Right renal cortex interstitium (tissue), 3 donors: ENCODE measurements around the gene HLA-DQB2. TPM values are rescaled to one million over a fixed set of nuclear protein-coding genes. Genes with fewer than 3 reads are reported as not detected.
"Not testable (repeated sequence)": the region's sequence is repeated elsewhere in the genome, so short reads cannot be mapped to it uniquely, and the experiment has no call there.

Source experiments
- DNase-seq, 3 donors: peaks; one replicate each; pipeline ENCODE4 v3.0.0-alpha.2; 2013; ENCODE audit warnings: low read depth in 3 of 3, low spot score in 2 of 3
- polyA plus RNA-seq, 3 donors: library from polyadenylated mRNA; unstranded; fragments of 120-200 nt; gene quantifications; one replicate each; pipeline ENCODE4 v1.2.1, GENCODE V29; 2013; ENCODE audit not compliant: insufficient read length in 3 of 3

The HLA-DQB2 gene
- polyA plus RNA-seq, 3 donors, result 0.72 to 1.3 TPM; not detected in 1

DNA sequence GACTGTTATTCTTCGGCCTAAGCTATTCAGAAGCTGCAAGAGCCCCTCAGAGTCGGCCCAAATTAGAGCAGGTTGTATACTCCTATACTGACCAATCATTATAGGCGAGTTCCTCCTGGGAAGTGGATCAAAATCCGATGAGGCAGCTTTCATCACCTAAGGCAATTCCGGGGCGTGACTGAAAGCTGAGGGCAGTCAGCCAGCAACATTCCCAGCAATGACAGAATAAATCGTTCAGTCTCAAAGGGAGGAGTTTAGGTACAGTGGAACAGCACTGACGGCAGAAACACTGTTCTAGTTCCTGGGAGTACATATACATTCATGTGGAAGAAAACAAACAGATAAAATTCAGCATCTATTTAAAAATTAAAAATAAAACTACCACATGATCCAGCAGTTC is 10.8 kb downstream of the HLA-DQB2 start:
- DNase-seq, result peak in 1 of 3 donors; percentile 36

DNA sequence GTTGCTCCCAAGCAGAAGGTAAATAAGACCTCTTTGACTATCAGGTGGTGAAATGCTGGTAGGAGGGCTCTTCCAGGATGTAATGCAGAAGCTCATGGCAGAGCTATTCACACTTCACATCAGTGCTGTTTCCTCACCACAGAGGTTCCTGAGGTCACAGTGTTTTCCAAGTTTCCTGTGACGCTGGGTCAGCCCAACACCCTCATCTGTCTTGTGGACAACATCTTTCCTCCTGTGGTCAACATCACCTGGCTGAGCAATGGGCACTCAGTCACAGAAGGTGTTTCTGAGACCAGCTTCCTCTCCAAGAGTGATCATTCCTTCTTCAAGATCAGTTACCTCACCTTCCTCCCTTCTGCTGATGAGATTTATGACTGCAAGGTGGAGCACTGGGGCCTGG is 17.7 kb downstream of the HLA-DQB2 start:
- not testable (repeated sequence) for DNase-seq

DNA sequence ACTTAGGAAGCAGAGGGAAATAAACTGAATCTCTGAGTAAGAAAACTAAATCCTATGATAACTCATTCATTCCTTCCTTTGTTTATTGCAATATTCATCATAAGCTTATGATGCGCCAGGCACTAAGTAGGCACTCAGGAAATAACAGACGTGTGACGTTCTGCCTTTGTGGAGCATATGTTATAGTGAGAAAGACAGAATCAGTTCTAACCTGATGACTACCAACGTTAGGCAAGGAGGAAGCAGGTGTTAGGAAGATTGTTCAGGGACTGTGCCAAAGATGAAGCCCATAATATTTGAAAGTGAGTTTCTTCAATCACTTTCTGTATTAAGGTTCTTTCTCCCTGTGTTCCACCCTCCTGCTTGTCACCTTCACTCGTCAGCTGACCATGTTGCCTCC is 18.6 kb downstream of the HLA-DQB2 start:
- DNase-seq, result no peak

DNA sequence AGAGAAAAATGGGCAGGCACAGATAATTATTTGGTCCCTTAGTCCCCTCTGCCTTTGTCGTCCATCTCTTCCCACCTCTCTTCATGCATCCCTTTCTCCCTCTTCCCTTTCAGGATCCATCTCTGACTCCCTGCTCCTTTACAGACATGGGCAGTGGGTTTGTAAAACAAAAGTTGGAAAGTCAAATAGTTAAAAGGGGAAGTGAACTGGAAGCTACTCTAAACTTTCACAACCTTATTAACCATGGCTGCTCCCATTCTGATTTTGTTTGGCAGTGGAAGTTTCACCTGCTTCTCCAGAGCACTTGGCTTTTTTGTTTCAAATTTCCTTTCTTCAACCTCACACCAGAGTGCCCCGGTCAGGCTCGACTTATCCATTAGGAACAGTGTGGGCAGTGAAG is 21.0 kb downstream of the HLA-DQB2 start:
- DNase-seq, result no peak

DNA sequence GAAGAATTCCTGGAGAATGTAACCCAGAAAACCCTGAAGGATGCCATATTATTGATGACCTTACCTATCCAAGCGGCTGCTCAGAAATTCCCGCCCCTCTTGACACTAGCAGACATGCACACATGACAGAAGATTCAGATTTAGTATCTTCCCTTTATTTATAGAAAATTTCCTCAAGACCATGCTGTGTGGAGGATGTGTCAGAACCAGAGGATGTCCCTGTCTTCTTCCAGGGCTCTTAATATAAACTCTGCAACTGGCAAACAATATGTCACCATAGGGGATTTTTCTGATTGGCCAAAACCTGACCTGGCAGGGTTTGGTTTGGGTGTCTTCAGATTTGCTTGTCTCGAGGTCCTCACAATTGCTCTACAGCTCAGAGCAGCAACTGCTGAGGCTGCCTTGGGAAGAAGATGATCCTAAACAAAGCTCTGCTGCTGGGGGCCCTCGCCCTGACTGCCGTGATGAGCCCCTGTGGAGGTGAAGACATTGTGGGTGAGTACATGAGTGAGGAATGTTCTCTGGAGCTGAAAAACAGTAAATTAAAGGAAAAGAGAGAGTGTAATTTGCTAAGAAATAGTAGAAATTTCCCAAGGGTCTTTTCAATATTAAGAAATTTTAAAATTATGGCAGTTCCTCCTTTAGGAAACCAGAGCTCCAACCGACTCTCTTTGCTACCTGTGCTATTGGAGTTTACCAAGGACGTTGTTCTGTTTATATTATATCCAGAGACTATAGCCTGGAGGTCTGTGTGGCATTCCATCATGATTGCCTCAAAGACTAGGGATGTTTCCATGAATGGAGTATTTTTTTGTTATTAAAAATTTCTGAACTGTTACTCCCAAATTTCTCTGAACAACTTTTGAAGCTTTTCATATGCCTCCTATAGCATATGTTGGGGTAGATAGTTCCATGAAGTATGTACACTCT is 22.0 kb downstream of the HLA-DQB2 start, which contains the start of gene HLA-DQA2:
HLA-DQA2 (plus strand) TSS at position 361 of the 930 bp plus-strand sequence; CDS start at position 414, 53 bp downstream.
- DNase-seq, result no peak

DNA sequence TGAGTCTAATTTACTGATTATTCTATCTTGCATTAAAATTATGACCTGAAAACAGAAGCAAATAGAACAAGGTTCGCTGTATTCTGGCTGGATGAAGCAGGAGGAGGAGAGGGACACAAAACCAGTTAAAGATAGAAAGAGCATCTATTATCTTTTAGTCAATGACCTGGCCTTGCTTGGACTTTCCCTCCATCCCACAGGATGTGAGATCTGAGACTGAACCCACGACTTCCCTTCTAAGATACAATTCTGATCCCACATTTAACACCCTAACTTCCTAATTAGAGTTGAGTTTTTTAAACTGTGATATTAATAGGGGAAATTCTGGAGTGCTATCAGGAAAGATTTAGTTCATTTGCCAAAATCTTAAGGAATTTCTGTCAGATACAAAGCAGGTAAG is 25.2 kb downstream of the HLA-DQB2 start:
- no peak for DNase-seq

DNA sequence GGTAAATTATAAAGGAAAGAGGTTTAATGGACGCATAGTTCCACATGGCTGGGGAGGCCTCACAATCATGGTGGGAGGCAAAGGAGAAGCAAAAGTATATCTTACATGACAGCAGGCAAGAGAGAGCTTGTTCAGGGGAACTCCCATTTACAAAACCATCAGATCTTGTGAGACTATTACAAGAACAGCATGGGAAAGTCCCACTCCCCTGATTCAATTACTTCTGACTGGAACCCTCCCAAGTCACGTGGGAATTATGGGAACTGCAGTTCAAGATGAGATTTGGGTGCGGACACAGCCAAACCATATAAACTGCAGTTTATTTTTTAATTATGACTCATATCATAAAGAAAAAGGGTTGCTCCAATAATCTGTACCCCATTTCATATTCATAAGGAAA is 44.5 kb downstream of the HLA-DQB2 start:
- no peak for DNase-seq

DNA sequence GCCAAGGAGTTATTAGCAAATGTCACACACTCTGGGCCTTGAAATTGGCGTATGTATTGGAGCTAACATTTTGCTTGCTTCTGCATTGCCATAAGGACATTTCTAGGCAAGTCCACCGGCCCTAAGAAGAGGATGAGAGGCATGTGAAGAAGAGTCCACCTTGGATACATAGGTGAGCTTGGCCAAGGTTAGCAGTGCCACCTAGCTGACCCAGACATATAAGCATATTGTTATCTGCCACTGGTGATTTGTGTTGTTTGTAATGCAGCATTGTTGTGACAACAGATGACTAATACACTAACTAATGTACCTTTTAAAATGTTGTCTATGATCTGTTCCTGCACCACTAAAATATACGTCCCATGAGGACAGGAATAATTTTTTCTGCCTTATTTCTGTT is 46.9 kb downstream of the HLA-DQB2 start:
- no peak for DNase-seq

DNA sequence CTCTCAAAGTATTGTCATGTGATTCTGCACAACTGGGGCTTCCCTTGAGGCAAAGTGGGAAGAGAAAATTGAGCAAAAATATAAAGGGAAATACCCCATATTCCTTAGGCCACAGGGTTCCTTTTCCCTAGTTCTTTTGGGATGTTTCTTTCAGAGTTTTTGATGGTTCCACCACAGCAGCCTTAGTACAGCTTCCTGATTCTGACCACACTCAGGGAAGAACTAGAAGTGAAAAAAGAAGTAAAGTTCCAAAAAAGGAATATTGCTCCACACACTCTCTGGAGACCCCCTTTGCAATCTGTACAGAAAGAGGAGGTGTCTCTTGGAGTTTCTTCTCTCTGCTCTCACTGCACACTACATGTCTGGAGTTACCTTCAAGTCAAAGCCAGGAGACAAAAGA is 50.1 kb downstream of the HLA-DQB2 start:
- no peak for DNase-seq

DNA sequence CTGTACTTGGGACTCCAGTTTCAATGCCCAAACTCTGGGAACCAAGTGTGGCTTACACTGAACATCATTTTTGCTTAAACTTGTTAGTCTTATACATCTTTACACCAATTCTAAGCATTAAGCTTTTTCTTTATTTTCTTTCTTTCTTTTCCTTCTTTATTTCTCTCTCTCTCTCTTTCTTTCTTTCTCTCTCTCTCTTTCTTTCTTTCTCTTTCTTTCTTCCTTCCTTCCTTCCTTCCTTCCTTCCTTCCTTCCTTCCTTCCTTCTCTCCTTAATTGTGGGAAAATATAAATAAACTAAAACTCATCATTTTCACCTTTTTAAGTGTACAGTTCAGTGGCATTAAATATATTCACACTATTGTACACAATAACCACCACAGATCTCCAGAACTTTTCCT is 53.7 kb downstream of the HLA-DQB2 start:
- DNase-seq, result no peak

Other genes with a start within 250 kb of the HLA-DQB2 start
- 10 to 100 TPM; 11.1 to 54.5 (median 15.3) TPM for gene HLA-DRB5, start 233.2 kb downstream of the HLA-DQB2 start, polyA plus RNA-seq
- 10 to 100 TPM; 45.9 to 71.5 (median 49.3) TPM for gene HLA-DRB1, start 173.7 kb downstream of the HLA-DQB2 start, polyA plus RNA-seq
- gene HLA-DQA1, start 126.1 kb downstream of the HLA-DQB2 start, polyA plus RNA-seq, result 1 to 10 TPM; 3.3 to 7.4 (median 4.5) TPM
- 1 to 10 TPM; 4.3 to 7.7 (median 5.1) TPM for gene HLA-DQB1, start 96.9 kb downstream of the HLA-DQB2 start, polyA plus RNA-seq
- gene HLA-DQA2, start 22.1 kb downstream of the HLA-DQB2 start, polyA plus RNA-seq, result under 1 TPM in 1 of 3 donors, not detected in 2; 0.34 TPM
- under 1 TPM in 2 of 3 donors, not detected in 1; 0.17 to 0.26 TPM for gene HLA-DOB, start 53.5 kb upstream of the HLA-DQB2 start, polyA plus RNA-seq
- 10 to 100 TPM; 10.2 to 12.4 (median 11.9) TPM for gene TAP2, start 75.2 kb upstream of the HLA-DQB2 start, polyA plus RNA-seq
- 10 to 100 TPM; 24.1 to 27.8 (median 25.7) TPM for gene PSMB8, start 80.5 kb upstream of the HLA-DQB2 start, polyA plus RNA-seq
- gene TAP1, start 90.2 kb upstream of the HLA-DQB2 start, polyA plus RNA-seq, result 10 to 100 TPM; 11.2 to 12.5 (median 11.6) TPM
- gene PSMB9, start 90.7 kb upstream of the HLA-DQB2 start, polyA plus RNA-seq, result 1 to 10 TPM; 5.0 to 8.0 (median 6.2) TPM
- 10 to 100 TPM; 73.7 to 80.3 (median 74.3) TPM for gene HLA-DMB, start 177.5 kb upstream of the HLA-DQB2 start, polyA plus RNA-seq
- 10 to 100 TPM; 13.7 to 18.3 (median 15.6) TPM for gene HLA-DMA, start 189.6 kb upstream of the HLA-DQB2 start, polyA plus RNA-seq
- 100 to 1,000 TPM; 292 to 324 (median 307) TPM for gene BRD2, start 205.1 kb upstream of the HLA-DQB2 start, polyA plus RNA-seq
- 1 to 10 TPM; 5.2 to 5.4 (median 5.3) TPM for gene HLA-DOA, start 246.1 kb upstream of the HLA-DQB2 start, polyA plus RNA-seq